CD4-positive, alpha-beta T cell treated with Interleukin-17A for 4 hours (primary cell): ENCODE results near the gene NHSL1.

Experiments used
- DNase-seq: peaks from one replicate; pipeline ENCODE4 v3.0.0-alpha.2; 2020; ENCODE audit warnings: mixed read lengths

NHSL1 gene

DNA sequence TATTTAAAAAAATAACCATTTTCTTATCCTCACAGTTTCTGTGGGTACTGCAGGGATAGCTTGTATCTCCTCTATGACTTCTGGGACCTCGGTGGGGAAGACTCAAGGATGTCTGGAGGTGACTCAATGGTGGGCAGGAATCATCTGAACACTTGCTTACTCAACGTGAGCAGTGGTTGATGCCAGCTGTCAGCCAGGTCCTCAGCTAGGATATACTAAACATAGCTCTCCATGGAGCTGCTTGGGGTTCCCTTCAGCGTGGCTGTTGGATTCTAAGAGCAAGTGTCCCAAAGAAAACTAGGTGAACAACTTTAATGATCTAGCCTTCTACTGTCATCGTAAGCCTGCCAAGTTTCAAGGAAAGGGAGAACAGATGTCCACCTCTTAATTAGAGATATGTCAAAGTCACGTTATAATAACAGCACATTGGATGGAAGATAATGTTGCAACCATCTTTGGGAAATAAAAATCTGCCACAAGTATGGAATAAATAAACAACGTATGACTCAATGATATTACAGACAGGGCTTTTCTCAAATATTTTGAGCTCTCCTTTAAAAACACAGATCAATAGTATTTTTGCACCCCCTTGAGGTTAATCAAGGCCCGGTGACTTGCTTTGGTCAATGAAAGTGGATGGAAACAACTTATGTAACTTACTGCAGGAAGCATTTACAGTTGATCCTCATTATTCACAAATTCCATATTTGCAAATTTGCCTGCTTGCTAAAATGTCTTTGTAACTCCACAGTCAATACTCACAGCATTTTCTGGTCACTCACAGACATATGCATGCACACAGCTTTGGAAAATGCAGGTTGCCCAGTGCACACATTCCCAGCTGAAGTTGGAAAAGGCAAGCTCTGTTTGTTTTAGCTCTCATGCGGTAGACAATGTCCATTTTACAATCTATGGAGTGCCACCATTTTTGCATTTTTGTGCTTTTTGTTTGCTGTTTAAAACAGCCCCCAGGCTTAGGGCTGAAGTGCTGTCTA lies 101.9 kb downstream of the NHSL1 start:
- DNase-seq = no peak

DNA sequence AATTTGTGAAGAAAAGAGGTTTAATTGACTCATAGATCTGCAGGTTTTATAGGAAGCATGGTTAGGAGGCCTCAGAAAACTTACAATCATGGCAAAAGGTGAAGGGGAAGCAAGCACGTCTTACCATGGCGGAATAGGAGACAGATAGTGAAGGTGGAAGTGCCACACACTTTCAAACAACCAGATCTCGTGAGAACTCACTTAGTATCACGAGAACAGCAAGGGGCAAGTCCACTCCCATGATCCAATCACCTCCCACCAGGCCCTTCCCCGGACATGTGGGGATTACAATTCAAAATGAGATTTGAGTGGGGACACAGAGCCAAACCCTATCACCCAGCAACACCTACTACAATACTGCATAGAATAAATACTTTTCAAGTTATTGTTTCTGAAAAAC lies 102.6 kb downstream of the NHSL1 start:
- DNase-seq = no peak

DNA sequence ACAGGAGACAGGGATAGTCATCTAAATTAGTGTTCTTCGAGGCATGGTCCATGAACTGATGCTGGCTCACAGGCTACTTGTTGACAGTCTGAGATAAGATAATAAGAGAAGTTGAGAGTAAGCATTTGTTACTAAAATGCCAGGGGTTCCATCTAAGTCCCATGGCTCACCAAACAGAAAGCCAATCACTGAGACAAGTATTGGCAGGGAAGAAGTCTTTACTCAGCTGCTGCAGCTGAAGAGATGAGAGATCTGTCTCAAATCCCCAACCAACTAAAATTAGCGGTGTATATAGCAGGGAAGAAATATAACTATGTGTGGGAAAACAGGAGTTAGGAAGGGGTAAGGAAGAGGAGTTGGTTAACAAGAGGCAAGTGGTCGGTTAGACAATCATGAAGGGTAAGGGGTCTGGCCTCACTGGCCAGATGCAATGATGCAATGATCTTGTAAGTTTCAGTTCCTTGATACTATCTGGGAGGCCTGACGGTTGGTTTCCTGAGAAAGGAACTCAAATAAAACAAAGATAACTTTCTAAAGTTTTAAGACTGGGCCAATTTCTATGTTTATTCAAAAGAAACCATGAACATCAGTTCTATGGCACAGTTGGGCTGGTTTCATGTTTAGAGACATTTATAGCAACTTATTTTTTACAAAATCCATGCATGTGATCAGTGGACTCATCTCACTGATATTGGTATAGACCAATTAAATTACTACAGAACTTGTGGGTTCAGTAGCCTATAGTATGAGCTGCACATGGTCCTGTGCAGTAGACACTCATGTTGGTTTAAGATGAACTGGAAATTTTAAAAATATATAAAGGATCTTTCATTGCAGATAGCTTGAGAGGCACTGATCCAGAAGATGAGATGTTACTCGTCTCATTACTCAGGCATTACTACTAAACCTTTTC lies 105.2 kb downstream of the NHSL1 start:
- no peak for DNase-seq

DNA sequence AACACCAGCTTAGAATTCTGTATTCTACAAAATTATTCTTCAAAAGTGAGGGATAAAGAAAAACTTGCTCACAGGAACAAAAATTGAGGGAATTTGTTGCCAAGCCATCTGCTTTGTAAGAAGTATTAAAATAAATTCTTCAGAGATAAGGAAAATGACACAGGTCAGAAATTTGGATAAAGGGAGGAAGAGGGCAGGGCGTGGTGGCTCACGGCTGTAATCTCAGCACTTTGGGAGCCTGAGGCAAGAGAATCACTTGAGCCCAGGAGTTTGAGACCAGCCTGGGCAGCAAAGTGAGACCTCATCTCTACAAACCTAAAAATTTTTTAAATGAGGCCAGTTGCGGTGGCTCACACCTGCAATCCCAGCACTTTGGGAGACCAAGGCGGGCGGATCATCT lies 109.7 kb downstream of the NHSL1 start:
- no peak for DNase-seq

DNA sequence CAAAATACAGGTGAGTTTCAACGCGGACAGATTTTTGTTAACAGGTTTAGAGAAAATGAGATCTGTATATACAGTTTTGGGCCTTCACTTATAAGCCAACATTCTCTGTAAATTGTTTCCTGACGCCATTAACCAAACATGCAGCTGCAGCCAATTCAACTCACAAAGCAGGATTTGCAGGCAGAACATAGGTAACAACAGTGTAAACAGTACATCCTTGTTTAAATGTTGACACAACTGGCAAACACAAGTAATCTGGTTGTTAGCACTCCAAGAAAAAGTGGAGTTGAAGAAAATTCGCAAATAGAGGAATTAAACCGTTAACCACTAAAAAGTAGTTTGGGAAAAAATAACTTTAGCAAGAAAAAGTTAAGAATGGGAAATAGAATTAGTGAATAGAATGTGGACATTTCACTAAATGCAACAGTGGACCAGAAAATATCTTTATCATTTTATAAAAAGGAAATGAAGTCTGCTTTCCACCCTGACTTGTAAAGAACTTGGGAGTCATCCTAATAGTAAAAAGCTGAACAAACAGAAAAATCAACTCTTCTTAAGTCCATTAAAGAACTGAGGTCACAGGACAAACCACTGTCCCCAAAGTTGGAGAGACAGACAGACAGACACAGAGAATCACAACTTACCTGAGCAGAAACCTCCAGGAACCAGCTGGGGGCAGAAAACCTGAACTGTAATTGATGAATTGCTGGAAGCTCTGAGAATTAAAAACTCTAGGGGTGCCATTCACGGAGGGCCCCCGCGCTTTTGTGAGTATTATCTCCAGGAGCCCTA lies 111.5 kb downstream of the NHSL1 start:
- no peak for DNase-seq

DNA sequence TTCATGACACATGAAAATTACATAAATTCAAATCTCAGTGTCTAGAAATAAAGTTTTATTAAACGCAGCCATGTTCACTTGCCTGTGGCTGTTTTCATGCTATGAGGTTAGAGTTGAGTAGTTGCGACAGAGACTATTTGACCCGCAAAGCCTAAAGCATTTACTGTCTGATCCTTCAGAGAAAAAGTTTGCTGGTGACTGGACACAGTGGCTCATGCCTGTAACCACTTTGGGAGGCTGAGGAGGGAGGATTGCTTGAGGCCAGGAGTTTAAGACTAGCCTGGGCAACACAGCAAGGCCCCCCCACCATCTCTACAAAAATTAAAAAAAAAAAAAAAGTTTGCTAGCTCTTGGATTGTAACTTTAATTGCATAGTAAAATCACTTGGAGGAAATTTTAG lies 112.4 kb downstream of the NHSL1 start:
- no peak for DNase-seq

DNA sequence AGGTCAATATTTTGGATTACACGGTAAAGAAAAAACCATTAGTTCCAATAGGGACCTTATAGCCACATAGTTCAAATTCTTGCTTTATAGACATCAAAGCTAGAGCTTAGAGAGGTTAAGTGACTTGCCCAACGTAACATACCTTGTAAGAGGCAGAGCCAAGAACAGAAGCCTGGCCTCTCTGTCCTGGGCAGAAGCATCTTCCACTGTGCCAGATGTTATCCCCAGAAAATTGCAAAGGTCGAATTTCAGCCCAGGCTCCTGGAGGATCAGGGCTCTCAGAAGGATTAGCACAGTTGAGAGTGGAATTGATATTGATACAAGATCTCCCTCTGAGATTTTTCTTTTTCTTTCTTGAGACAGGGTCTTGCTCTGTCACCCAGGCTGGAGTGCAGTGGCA lies 115.5 kb downstream of the NHSL1 start:
- no peak for DNase-seq

DNA sequence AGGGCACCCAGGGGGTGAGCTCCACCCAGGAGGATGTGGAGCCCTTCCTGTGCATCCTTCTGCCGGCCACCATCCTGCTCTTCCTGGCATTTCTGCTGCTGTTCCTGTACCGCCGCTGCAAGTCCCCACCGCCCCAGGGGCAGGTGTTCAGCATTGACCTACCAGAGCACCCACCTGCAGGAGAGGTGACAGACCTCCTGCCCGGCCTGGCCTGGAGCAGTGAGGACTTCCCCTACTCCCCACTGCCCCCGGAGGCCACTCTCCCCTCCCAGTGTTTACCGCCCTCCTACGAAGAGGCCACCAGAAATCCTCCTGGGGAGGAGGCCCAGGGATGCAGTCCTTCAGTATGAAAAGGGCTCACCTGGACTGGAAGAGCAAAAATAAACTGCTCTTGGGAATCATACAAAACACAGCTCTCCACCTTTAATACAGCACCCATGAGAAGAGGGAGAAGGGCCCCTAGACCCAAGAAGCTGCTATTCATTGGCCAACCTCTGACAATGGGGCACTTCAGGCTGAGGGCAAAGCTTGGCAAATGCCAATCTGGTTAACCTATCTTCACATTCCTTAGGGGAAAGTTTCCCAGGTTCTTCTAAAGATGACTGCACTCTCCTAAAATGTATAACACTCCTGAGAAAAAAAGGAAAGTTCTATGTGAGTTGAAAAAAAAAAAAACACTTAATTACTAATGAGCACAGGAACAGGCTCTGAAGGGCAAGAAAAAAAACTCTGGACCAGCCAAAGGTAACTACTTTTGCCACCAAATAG lies 116.6 kb downstream of the NHSL1 start:
- no peak for DNase-seq

DNA sequence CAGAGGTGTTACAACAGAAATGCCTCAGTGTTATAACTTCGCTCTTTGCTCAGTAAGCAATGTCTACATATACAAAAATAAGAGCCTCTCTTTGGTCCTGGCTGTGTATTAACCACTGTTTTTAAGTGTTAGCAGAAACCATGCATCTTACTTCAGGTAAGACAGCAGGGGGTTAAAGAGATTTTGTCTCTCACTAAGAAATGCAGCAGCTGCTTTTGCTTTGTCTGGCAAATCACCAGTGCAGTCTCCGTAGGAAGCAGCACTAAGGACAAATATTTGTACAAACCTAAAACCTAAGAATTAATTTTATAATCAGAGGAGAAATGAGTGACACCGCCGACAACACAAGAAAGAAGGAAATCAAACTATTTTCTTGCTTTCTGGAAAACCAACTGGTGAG lies 120.8 kb downstream of the NHSL1 start:
- DNase-seq = no peak

DNA sequence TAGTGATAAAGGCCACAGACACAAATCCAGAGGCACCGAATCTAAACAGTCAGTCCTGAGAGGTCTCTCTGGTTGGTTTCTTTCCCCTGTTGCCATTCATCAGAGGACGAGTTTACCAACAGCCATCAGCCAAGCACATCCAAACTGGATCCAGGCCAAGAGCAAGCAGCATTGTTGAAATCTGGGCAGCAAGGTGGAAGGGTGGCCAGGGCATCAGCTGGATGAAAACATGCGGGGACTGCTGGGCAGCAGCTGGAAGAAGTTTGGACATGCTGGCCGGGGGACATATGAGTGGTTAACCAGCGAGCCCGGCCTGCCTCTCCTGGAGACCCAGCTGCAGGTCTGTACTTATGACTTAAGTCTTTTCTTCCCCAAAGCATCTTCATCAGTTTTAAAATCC lies 121.5 kb downstream of the NHSL1 start, which contains the start of gene SMIM28:
Gene SMIM28, plus strand, starts transcription at position 62 of the 400 bp plus-strand sequence. Its CDS starts 168 bp downstream, at position 230.
- DNase-seq = no peak

DNA sequence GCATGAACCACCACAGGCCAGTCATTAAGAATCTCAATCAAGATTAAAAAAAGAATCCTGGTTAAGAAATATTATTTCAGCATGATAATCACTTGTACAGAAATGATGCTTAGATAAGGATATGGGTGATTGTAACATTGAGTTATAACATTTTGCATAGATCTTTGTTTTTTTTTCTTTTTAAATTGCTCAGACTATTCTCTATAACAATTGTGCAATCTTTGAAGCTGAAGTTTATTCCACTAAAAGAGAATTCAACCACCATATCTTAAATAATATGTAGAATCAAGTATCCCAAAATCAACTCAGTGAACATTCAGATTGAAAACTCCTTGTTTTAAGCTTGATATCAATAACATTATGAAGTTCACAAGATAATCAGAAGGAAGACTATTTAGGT lies 122.3 kb downstream of the NHSL1 start:
- DNase-seq = no peak

DNA sequence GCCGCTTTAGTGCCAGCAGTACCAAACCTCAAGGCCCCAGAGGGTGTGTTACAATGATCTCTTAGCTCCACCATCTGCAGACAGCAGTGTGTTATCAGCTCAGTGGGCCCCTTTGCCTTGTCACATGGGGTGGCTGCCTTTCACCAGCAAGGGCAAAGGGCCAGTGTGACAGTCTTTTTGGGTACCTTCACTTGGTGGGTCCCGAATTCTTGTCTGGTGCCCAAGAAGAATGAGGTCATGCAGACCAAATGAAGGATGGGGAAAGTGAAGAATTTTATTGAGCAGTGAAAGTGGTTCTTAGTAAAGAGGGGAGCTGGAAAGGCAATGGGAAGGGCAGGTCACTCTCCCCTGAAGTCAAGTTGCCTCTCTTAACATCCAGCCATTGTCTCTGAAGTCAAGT lies 124.5 kb downstream of the NHSL1 start:
- DNase-seq = no peak

DNA sequence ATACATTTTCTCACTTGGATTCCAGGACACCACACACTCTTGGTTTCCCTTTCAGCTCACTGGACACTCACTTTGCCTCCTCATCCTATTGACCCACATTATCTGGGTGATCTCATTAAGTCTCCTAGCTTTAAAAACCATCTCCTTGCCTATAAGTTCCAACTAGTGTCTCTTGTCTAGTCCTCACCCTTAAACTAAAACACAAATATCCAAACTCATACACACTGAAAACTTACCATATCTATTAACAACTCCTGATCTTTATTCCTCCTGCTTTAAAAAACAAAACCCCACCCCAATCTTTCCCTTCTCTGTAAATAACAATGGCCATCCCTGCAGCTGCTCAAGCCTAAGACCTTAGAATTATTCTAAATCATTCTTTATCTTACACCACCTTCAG lies 125.1 kb downstream of the NHSL1 start:
- DNase-seq = no peak

DNA sequence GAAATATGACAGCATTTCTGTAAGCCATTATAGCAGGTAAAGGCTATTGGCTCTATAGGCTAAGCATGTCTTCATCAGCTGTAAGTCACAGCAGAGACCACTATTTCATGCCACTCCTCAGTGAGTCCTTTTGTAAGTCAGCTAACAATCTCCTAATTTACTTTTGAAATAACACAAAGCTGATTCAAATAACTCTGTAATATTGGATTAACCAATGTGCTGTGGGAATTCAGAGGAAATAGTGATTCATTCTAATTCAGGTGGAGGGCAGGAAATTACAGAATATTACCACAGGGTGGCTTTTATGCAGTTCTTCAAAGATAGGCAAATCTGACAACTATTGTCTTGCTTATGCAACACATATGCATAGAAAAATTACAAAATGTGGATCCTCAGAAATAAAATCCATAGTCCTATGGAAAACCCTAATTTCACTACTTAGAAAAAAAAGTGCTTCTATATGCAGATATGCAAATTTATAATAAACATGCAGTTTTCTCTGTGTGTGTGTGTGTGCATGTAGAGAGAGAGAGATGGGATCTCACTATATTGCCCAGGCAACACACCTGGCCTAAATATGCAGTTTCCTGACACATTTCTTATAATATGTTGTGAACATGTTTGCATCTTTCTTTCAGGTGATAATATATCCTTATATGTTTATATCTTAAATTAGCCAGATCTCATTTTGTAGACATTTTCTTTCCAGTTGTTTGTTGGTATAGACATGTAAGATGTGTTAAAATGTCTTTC lies 126.4 kb downstream of the NHSL1 start:
- DNase-seq = no peak
